DMS114 treated with DMSO at 0.1 percent for 48 hours (cell line): ENCODE data around the gene SOAT2.

Experiments
- DNase-seq: peaks from one replicate; lab custom pipeline; 2025; ENCODE audit not compliant: unreplicated experiment; lab: John Stamatoyannopoulos, UW

SOAT2 gene

GRCh38 chr12:53102883-53103807 lies at the start of gene SOAT2:
TSS of gene SOAT2 (plus strand) at chr12:53103486. CDS start at chr12:53103578, 92 bp downstream.
- DNase-seq: no peak

- peak; percentile 91 for DNase-seq
Measured at GRCh38 chr12:53054112-53054878, 49.0 kb upstream of the SOAT2 start.

GRCh38 chr12:53055471-53056266 lies 47.6 kb upstream of the SOAT2 start:
- no peak for DNase-seq

GRCh38 chr12:53056296-53056695 lies 47.0 kb upstream of the SOAT2 start:
- no peak for DNase-seq

GRCh38 chr12:53056901-53057300 lies 46.4 kb upstream of the SOAT2 start:
- no peak for DNase-seq

- no peak for DNase-seq
Measured at GRCh38 chr12:53057816-53058500, 45.3 kb upstream of the SOAT2 start.

- DNase-seq: no peak
Measured at GRCh38 chr12:53058674-53059433, 44.4 kb upstream of the SOAT2 start.

- no peak for DNase-seq
Measured at GRCh38 chr12:53059434-53060063, 43.7 kb upstream of the SOAT2 start.

- DNase-seq: no peak
Measured at GRCh38 chr12:53060064-53060720, 43.1 kb upstream of the SOAT2 start.

GRCh38 chr12:53060721-53061276 lies 42.5 kb upstream of the SOAT2 start:
- DNase-seq: no peak

- DNase-seq: no peak
Measured at GRCh38 chr12:53061404-53062010, 41.8 kb upstream of the SOAT2 start.

- no peak for DNase-seq
Measured at GRCh38 chr12:53062011-53062961, 41.0 kb upstream of the SOAT2 start.

GRCh38 chr12:53062977-53063707 lies 40.1 kb upstream of the SOAT2 start:
- no peak for DNase-seq

GRCh38 chr12:53063708-53064612 lies 39.3 kb upstream of the SOAT2 start:
- DNase-seq: no peak
